ENCODE results near the gene TC2N. TPM values are rescaled to one million over a fixed set of nuclear protein-coding genes. Genes with fewer than 3 reads are reported as not detected.
"Not testable (repeated sequence)": the region's sequence is repeated elsewhere in the genome, so short reads cannot be mapped to it uniquely, and the experiment has no call there.

The TC2N gene
- total RNA-seq, 1 donor from 2014 or later: 1.2 TPM

DNA sequence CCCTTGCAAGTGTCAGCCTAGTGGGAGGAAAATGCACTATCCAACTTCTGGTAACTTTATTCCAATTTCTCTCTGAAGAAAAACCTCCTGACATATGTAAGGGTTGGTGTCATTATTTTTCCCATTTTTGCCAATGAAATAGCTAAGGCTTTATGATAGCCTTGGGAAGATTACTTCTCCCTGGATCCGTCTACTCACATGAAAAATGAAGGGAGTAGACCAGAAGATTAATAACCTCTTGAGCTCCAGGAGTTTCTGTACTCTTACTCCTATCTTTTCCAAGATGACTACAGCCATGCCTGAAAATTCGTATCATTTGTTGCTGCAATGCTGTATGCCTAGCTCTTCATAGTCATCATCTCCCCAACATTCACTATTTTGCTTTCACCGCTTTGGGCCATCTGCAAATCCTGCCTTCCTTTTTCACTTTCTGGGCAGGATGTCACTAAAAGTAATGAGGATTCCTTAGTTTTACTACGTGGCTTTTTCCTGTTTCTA lies 18.8 kb downstream of the TC2N start:
- H3K27me3 ChIP-seq (ENCODE audit: insufficient read depth, low read length): peaks cover 7% of the 10 kb centered on the region
- no peak overlapping the region for H3K9ac ChIP-seq (ENCODE audit: low read length)
- H3K4me3 ChIP-seq (ENCODE audit: insufficient read depth, low read depth, low read length): no peak overlapping the region
- peaks cover 34% of the 10 kb centered on the region for H3K27me3 Mint-ChIP-seq (ENCODE audit: low read depth, unreplicated experiment)
- H3K36me3 Mint-ChIP-seq (ENCODE audit: low read depth, unreplicated experiment): no peaks in the 10 kb centered on the region
- no peaks in the 10 kb centered on the region for H3K4me1 Mint-ChIP-seq (ENCODE audit: low read depth, unreplicated experiment)
- FAIRE-seq (no peak), DNase-seq (ENCODE audit: low read depth) (no peak)
- H3K4me1 ChIP-seq (ENCODE audit: insufficient read depth, low read length): no peaks in the 10 kb centered on the region
- H4K20me1 ChIP-seq (ENCODE audit: insufficient read depth, low read length): no peaks in the 10 kb centered on the region
- H2AFZ ChIP-seq (ENCODE audit: low read depth, low read length): no peak overlapping the region
- no peaks in the 10 kb centered on the region for H3K9me3 ChIP-seq (ENCODE audit: insufficient read depth, low read depth, low read length)
- no peak overlapping the region for H3K27ac Mint-ChIP-seq (ENCODE audit: unreplicated experiment)
- H3K79me2 ChIP-seq (ENCODE audit: insufficient read depth, low read length): no peaks in the 10 kb centered on the region
- H3K9me3 Mint-ChIP-seq (ENCODE audit: unreplicated experiment): no peaks in the 10 kb centered on the region
- no peak overlapping the region for H3K4me2 ChIP-seq (ENCODE audit: low read length)
- H3K27ac ChIP-seq (ENCODE audit: low read depth, low read length): no peak overlapping the region
- no peaks in the 10 kb centered on the region for H3K36me3 ChIP-seq (ENCODE audit: insufficient read depth, low read length)
- TF ChIP-seq, protein P1, sequence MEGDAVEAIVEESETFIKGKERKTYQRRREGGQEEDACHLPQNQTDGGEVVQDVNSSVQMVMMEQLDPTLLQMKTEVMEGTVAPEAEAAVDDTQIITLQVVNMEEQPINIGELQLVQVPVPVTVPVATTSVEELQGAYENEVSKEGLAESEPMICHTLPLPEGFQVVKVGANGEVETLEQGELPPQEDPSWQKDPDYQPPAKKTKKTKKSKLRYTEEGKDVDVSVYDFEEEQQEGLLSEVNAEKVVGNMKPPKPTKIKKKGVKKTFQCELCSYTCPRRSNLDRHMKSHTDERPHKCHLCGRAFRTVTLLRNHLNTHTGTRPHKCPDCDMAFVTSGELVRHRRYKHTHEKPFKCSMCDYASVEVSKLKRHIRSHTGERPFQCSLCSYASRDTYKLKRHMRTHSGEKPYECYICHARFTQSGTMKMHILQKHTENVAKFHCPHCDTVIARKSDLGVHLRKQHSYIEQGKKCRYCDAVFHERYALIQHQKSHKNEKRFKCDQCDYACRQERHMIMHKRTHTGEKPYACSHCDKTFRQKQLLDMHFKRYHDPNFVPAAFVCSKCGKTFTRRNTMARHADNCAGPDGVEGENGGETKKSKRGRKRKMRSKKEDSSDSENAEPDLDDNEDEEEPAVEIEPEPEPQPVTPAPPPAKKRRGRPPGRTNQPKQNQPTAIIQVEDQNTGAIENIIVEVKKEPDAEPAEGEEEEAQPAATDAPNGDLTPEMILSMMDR (IDR thresholded peaks at IDR 0.05; ENCODE audit: insufficient read depth, low read depth, low read length): no peak
- TF ChIP-seq EZH2 (IDR thresholded peaks at IDR 0.05; ENCODE audit: insufficient read depth, low read length): no peak
- H3K4me3 Mint-ChIP-seq (ENCODE audit: unreplicated experiment): no peak overlapping the region

DNA sequence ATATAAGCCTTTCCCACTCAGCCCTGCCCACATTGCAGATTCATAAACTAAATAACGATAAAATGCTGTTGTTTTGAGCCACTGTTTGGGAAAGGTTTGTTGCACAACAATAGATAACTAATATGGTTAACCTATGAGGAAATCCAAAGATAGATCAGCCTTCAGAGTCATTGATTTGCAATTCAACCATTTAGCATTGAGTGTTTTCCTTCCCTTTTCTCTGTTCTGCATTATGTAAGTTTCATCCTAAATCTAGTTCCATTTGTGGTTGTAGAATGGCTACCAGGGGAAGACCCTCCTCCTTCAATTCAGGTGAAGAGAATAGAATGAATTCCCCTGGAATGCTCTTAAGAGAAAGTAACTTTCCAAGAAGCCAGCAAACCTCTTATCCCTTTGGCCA lies 19.6 kb downstream of the TC2N start:
- Mint-ChIP-seq H3K9me3 (ENCODE audit: unreplicated experiment) (no peaks in the 10 kb centered on the region), H3K27ac (ENCODE audit: unreplicated experiment) (no peak overlapping the region), H3K4me3 (ENCODE audit: unreplicated experiment) (no peak overlapping the region), H3K4me1 (ENCODE audit: low read depth, unreplicated experiment) (no peaks in the 10 kb centered on the region), H3K27me3 (ENCODE audit: low read depth, unreplicated experiment) (peaks cover 27% of the 10 kb centered on the region), H3K36me3 (ENCODE audit: low read depth, unreplicated experiment) (no peaks in the 10 kb centered on the region)
- no peaks in the 10 kb centered on the region for H3K79me2 ChIP-seq (ENCODE audit: insufficient read depth, low read length)
- H3K4me2 ChIP-seq (ENCODE audit: low read length): no peak overlapping the region
- H4K20me1 ChIP-seq (ENCODE audit: insufficient read depth, low read length): no peaks in the 10 kb centered on the region
- H3K4me3 ChIP-seq (ENCODE audit: insufficient read depth, low read depth, low read length): no peak overlapping the region
- H3K9ac ChIP-seq (ENCODE audit: low read length): no peak overlapping the region
- no peak overlapping the region for H2AFZ ChIP-seq (ENCODE audit: low read depth, low read length)
- no peaks in the 10 kb centered on the region for H3K4me1 ChIP-seq (ENCODE audit: insufficient read depth, low read length)
- DNase-seq (ENCODE audit: low read depth): no peak
- no peaks in the 10 kb centered on the region for H3K36me3 ChIP-seq (ENCODE audit: insufficient read depth, low read length)
- FAIRE-seq: no peak
- no peak overlapping the region for H3K27ac ChIP-seq (ENCODE audit: low read depth, low read length)
- no peaks in the 10 kb centered on the region for H3K9me3 ChIP-seq (ENCODE audit: insufficient read depth, low read depth, low read length)
- no peak for TF ChIP-seq EZH2 (IDR thresholded peaks at IDR 0.05; ENCODE audit: insufficient read depth, low read length)
- TF ChIP-seq, protein P1 (IDR thresholded peaks at IDR 0.05; ENCODE audit: insufficient read depth, low read depth, low read length): no peak
- H3K27me3 ChIP-seq (ENCODE audit: insufficient read depth, low read length): peaks cover 7% of the 10 kb centered on the region

DNA sequence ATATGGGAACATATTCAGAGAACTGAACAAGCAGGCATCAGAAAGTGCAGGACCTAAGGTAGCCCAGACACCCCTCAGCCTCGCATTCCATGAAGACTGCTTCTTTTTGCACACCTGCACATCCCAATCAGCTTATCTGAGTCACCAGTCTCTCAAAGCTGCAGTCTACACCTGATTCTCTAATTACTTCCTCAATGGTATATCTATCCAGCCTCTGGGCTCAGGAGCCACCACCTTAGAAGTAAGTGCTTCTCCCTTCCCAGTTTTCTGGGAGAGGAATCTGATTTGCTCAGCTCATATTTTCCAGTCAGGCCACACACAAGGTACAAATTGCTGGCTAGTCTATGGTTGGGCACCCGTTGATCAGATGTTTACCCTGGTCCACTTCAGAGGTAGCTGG lies 21.7 kb downstream of the TC2N start:
- no peaks in the 10 kb centered on the region for H3K79me2 ChIP-seq (ENCODE audit: insufficient read depth, low read length)
- H3K4me1 ChIP-seq (ENCODE audit: insufficient read depth, low read length): no peaks in the 10 kb centered on the region
- no peaks in the 10 kb centered on the region for H3K36me3 Mint-ChIP-seq (ENCODE audit: low read depth, unreplicated experiment)
- H3K27me3 Mint-ChIP-seq (ENCODE audit: low read depth, unreplicated experiment): peaks cover 20% of the 10 kb centered on the region
- H3K9me3 ChIP-seq (ENCODE audit: insufficient read depth, low read depth, low read length): no peaks in the 10 kb centered on the region
- no peaks in the 10 kb centered on the region for H3K9me3 Mint-ChIP-seq (ENCODE audit: unreplicated experiment)
- no peak overlapping the region for H3K9ac ChIP-seq (ENCODE audit: low read length)
- no peak overlapping the region for H3K27ac Mint-ChIP-seq (ENCODE audit: unreplicated experiment)
- no peak overlapping the region for H3K4me3 Mint-ChIP-seq (ENCODE audit: unreplicated experiment)
- H3K27me3 ChIP-seq (ENCODE audit: insufficient read depth, low read length): peaks cover 7% of the 10 kb centered on the region
- H3K4me2 ChIP-seq (ENCODE audit: low read length): no peak overlapping the region
- H3K4me3 ChIP-seq (ENCODE audit: insufficient read depth, low read depth, low read length): no peak overlapping the region
- FAIRE-seq (no peak), DNase-seq (ENCODE audit: low read depth) (no peak)
- no peak overlapping the region for H3K27ac ChIP-seq (ENCODE audit: low read depth, low read length)
- no peaks in the 10 kb centered on the region for H3K36me3 ChIP-seq (ENCODE audit: insufficient read depth, low read length)
- H4K20me1 ChIP-seq (ENCODE audit: insufficient read depth, low read length): no peaks in the 10 kb centered on the region
- H2AFZ ChIP-seq (ENCODE audit: low read depth, low read length): no peak overlapping the region
- no peak for TF ChIP-seq EZH2 (IDR thresholded peaks at IDR 0.05; ENCODE audit: insufficient read depth, low read length)
- TF ChIP-seq, protein P1 (IDR thresholded peaks at IDR 0.05; ENCODE audit: insufficient read depth, low read depth, low read length): no peak
- H3K4me1 Mint-ChIP-seq (ENCODE audit: low read depth, unreplicated experiment): no peaks in the 10 kb centered on the region

DNA sequence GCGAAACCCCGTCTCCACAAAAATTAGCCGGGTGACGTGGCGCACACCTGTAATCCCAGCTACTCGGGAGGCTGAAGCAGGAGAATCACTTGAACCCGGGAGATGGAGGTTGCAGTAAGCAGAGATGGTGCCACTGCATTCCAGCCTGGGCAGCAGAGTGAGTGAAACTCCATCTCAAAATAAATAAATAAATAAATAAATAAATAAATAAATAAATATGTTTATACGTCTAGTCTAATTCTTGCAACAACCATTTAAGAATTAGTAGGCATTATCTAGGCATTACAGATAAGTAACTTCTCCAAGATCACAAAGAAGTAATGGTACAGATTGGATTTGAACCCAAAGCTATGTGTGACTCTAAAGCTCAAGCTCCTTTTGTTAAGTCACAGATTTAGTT lies 22.3 kb downstream of the TC2N start:
- H3K9ac ChIP-seq (ENCODE audit: low read length); H3K4me1 ChIP-seq (ENCODE audit: insufficient read depth, low read length); H3K9me3 Mint-ChIP-seq (ENCODE audit: unreplicated experiment); H3K79me2 ChIP-seq (ENCODE audit: insufficient read depth, low read length); H3K36me3 ChIP-seq (ENCODE audit: insufficient read depth, low read length); H4K20me1 ChIP-seq (ENCODE audit: insufficient read depth, low read length); H3K4me3 Mint-ChIP-seq (ENCODE audit: unreplicated experiment); H3K36me3 Mint-ChIP-seq (ENCODE audit: low read depth, unreplicated experiment); H2AFZ ChIP-seq (ENCODE audit: low read depth, low read length); H3K9me3 ChIP-seq (ENCODE audit: insufficient read depth, low read depth, low read length); DNase-seq (ENCODE audit: low read depth); H3K27ac Mint-ChIP-seq (ENCODE audit: unreplicated experiment); H3K4me3 ChIP-seq (ENCODE audit: insufficient read depth, low read depth, low read length); H3K27ac ChIP-seq (ENCODE audit: low read depth, low read length); FAIRE-seq; H3K4me2 ChIP-seq (ENCODE audit: low read length); H3K27me3 ChIP-seq (ENCODE audit: insufficient read depth, low read length); H3K4me1 Mint-ChIP-seq (ENCODE audit: low read depth, unreplicated experiment): not testable (repeated sequence)
- peaks cover 20% of the 10 kb centered on the region for H3K27me3 Mint-ChIP-seq (ENCODE audit: low read depth, unreplicated experiment)

All from astrocyte (in vitro differentiated cells and primary cell).